Activated CD8-positive, alpha-beta T cell treated with anti-CD3 and anti-CD28 coated beads for 36 hours (primary cell): ENCODE results near the gene PIK3C2G. TPM values are rescaled to one million over a fixed set of nuclear protein-coding genes. Genes with fewer than 3 reads are reported as not detected.

Experiments used
- ATAC-seq: fragments of 200-7000 bp; cut with Tn5 transposase; one replicate; pipeline ENCODE4 v1.10.0; 2021; ENCODE audit warnings: mild to moderate bottlenecking, moderate library complexity
- CTCF ChIA-PET: fragments of 350-600 bp; sonication (Branson Sonifier 250); formaldehyde crosslinking; loops from one replicate; lab custom pipeline; 2021; ENCODE audit warnings: antibody characterized with exemption; lab: Charles Lee
- POLR2A ChIA-PET: fragments of 350-600 bp; sonication (Branson Sonifier 250); formaldehyde crosslinking; loops from one replicate; lab custom pipeline; 2021; ENCODE audit warnings: antibody characterized with exemption; lab: Charles Lee
- DNase-seq: peaks from one replicate; pipeline ENCODE4 v3.0.0-alpha.2; 2020
- H3K27ac Mint-ChIP-seq: one replicate; pipeline ENCODE4 v1.8.0; 2021; ENCODE audit warnings: mild to moderate bottlenecking, mixed read lengths
- H3K27me3 Mint-ChIP-seq: one replicate; pipeline ENCODE4 v1.8.0; 2021; ENCODE audit warnings: mixed read lengths
- H3K36me3 Mint-ChIP-seq: one replicate; pipeline ENCODE4 v1.8.0; 2021; ENCODE audit warnings: low read depth, mixed read lengths
- H3K4me1 Mint-ChIP-seq: one replicate; pipeline ENCODE4 v1.8.0; 2021; ENCODE audit warnings: low read depth, mixed read lengths
- H3K4me3 Mint-ChIP-seq: one replicate; pipeline ENCODE4 v1.8.0; 2021; ENCODE audit warnings: mild to moderate bottlenecking, moderate library complexity, mixed read lengths
- H3K9me3 Mint-ChIP-seq: one replicate; pipeline ENCODE4 v1.8.0; 2021; ENCODE audit warnings: mixed read lengths
- intact Hi-C: fragments of 100-400 bp; cut with micrococcal nuclease; formaldehyde crosslinking; loops from one replicate; pipeline ENCODE4 v1.10.0; 2022
- total RNA-seq, 2 experiments: library from RNA; stranded (reverse); gene quantifications; one replicate each; pipeline ENCODE4 v1.2.3, GENCODE V29; 2021
- TF ChIP-seq, protein P1 (sequence below): fragments of 200-600 bp; IDR thresholded peaks from one replicate; pipeline ENCODE4 v1.8.0; 2022; ENCODE audit warnings: antibody characterized with exemption, mild to moderate bottlenecking

PIK3C2G gene
- total RNA-seq, 2 experiments from 2014 or later: not detected

DNA sequence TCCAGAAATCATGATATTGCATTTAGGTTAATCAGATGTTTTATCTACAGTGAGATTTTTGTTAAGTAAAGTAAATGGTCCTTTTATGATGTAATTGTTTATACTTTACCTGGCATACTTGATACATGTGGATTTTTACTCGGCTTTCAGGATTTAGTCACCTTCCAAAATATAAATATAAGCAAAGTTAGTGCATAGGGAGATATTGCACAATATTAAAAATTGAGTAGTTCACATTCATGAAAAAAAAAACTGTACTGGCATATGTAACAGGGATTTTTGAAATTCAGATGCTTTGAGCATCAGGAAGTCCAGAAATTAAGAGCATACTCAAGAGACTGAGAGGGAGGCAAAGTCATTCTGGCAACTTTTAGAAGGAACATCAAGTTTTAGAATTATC lies 303.0 kb downstream of the PIK3C2G start:
- ATAC-seq (no peak), DNase-seq (no peak)
- H3K9me3 Mint-ChIP-seq: peaks cover 6% of the 10 kb centered on the region
- POLR2A ChIA-PET: no interaction called here
- CTCF ChIA-PET: no interaction called here
- TF ChIP-seq, protein P1, sequence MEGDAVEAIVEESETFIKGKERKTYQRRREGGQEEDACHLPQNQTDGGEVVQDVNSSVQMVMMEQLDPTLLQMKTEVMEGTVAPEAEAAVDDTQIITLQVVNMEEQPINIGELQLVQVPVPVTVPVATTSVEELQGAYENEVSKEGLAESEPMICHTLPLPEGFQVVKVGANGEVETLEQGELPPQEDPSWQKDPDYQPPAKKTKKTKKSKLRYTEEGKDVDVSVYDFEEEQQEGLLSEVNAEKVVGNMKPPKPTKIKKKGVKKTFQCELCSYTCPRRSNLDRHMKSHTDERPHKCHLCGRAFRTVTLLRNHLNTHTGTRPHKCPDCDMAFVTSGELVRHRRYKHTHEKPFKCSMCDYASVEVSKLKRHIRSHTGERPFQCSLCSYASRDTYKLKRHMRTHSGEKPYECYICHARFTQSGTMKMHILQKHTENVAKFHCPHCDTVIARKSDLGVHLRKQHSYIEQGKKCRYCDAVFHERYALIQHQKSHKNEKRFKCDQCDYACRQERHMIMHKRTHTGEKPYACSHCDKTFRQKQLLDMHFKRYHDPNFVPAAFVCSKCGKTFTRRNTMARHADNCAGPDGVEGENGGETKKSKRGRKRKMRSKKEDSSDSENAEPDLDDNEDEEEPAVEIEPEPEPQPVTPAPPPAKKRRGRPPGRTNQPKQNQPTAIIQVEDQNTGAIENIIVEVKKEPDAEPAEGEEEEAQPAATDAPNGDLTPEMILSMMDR: no peak
- H3K4me1 Mint-ChIP-seq: no peaks in the 10 kb centered on the region
- no peaks in the 10 kb centered on the region for H3K27me3 Mint-ChIP-seq
- H3K36me3 Mint-ChIP-seq: no peaks in the 10 kb centered on the region
- H3K4me3 Mint-ChIP-seq: no peak overlapping the region
- no peak overlapping the region for H3K27ac Mint-ChIP-seq
- intact Hi-C loops: no loop called here

DNA sequence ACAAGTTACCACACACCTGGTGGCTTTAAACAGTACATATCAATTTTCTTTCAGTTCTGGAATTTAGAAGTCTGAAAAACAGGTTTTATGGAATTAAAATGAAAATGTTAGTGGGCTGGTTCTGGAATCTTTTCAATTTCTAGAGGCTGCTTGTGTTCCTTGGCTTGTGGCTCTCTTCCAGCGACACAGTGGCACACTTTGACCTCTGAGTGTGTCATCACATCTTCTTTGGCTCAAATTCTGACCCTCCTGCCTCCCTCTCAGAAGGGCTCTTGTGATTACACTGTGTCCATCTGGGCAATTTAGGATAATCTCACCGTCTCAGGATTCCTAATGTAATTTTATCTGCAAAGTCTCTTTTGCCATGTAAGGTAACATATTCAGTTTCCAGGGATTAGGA lies 306.5 kb downstream of the PIK3C2G start:
- Mint-ChIP-seq H3K36me3 (no peaks in the 10 kb centered on the region), H3K27ac (no peak overlapping the region), H3K4me3 (no peak overlapping the region), H3K27me3 (no peaks in the 10 kb centered on the region), H3K9me3 (peaks cover 1% of the 10 kb centered on the region), H3K4me1 (no peaks in the 10 kb centered on the region)
- intact Hi-C loops: no loop called here
- POLR2A ChIA-PET: no interaction called here
- TF ChIP-seq, protein P1: no peak
- no peak for DNase-seq
- CTCF ChIA-PET: no interaction called here
- no peak for ATAC-seq

DNA sequence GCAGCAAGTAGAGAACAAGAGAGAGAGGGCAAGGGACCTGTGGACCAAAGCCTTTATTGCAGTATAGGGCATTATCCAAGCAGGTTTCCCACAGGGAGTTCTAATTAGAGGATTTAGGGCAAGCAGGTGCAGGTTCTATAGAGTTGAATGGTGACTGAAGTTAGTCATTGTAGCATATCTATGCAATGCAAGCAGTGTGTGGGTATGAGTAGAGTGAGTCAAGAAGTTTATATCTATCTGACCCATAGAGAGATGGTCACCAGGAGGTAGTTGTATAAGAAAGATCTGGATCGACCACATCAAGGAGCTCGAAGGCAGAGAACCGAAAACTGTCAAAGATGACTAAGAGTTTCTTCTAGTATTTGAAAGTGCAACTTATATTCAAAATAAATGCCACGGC lies 309.2 kb downstream of the PIK3C2G start:
- intact Hi-C loops: no loop called here
- ChIA-PET CTCF (no interaction called here), POLR2A (no interaction called here)
- Mint-ChIP-seq H3K27me3 (no peaks in the 10 kb centered on the region), H3K4me1 (no peaks in the 10 kb centered on the region), H3K4me3 (no peak overlapping the region), H3K36me3 (no peaks in the 10 kb centered on the region), H3K27ac (no peak overlapping the region), H3K9me3 (peaks cover 3% of the 10 kb centered on the region)
- ATAC-seq: no peak
- no peak for DNase-seq
- TF ChIP-seq, protein P1: no peak

DNA sequence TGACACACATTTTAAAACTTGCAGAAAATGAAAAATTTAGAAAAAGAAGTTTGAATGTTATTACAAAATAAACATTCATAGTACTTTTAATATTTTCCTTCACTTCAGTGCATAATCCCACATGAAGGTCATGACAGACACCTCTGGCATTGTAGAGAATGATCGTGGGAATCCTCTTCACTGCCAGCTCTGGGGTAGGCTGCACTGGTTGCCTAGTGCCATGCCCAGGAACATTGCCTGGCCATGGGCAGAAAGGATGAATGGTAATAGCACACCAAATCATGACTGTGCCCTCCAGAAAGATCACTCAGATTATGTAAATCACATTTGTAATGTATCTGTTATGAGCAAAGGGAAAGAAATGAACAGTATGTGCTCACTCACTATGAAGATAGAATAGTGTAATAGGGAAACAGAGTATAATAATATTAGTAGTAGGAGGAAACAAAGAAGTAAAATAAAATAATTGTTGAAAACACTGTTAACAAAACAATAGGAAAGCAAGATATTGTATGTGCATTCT lies 314.8 kb downstream of the PIK3C2G start:
- Mint-ChIP-seq H3K27me3 (no peaks in the 10 kb centered on the region), H3K36me3 (no peaks in the 10 kb centered on the region), H3K4me3 (no peak overlapping the region), H3K27ac (no peak overlapping the region), H3K4me1 (no peaks in the 10 kb centered on the region), H3K9me3 (peaks cover 1% of the 10 kb centered on the region)
- POLR2A ChIA-PET: no interaction called here
- TF ChIP-seq, protein P1: no peak
- CTCF ChIA-PET: no interaction called here
- intact Hi-C loops: no loop called here
- ATAC-seq (no peak), DNase-seq (no peak)

DNA sequence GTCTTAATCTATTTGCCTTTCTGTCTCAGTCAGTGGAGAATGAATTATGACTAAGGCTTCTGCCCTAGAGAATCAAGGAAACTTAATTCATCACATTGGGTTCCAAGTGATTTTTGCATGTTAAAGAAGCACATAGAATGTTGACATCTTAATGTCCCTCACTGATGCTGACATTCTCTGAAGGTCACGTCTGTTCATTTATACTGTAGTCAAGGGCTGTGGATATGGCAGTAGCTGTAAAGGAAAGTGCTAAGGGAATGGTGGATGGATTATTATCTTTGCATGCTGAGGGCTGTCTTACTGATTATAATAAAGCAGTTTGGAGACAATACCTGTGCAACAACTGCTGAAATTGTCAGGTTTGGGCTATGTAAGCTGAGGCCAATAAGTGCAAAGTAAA lies 315.3 kb downstream of the PIK3C2G start:
- ChIA-PET CTCF (no interaction called here), POLR2A (no interaction called here)
- TF ChIP-seq, protein P1: no peak
- Mint-ChIP-seq H3K27ac (no peak overlapping the region), H3K27me3 (no peaks in the 10 kb centered on the region), H3K4me3 (no peak overlapping the region), H3K4me1 (no peaks in the 10 kb centered on the region), H3K9me3 (peaks cover 1% of the 10 kb centered on the region), H3K36me3 (no peaks in the 10 kb centered on the region)
- intact Hi-C loops: no loop called here
- DNase-seq (no peak), ATAC-seq (no peak)
